NCI-H146 treated with DMSO at 0.1 percent for 48 hours (cell line): ENCODE results near the gene UTP14C.
A peak's percentile ranks its signal among the peaks of the same experiment; 100 is the strongest.
"Not testable (repeated sequence)": the region's sequence is repeated elsewhere in the genome, so short reads cannot be mapped to it uniquely, and the experiment has no call there.

Experiments used
- DNase-seq: peaks from one replicate; lab custom pipeline; 2025; ENCODE audit not compliant: unreplicated experiment; lab: John Stamatoyannopoulos, UW

The UTP14C gene

GRCh38 chr13:52034616-52035226 lies 10.2 kb downstream of the UTP14C start:
- peak; percentile 20 for DNase-seq

- no peak for DNase-seq
Measured at GRCh38 chr13:52036037-52036436, 11.5 kb downstream of the UTP14C start.

GRCh38 chr13:52043675-52044074 lies 19.2 kb downstream of the UTP14C start:
- no peak for DNase-seq

GRCh38 chr13:52047463-52047862 lies 23.0 kb downstream of the UTP14C start:
- DNase-seq, result no peak

GRCh38 chr13:52048516-52048915 lies 24.0 kb downstream of the UTP14C start:
- DNase-seq, result no peak

GRCh38 chr13:52051400-52051799 lies 26.9 kb downstream of the UTP14C start:
- DNase-seq, result no peak

GRCh38 chr13:52053460-52053859 lies 29.0 kb downstream of the UTP14C start:
- no peak for DNase-seq

GRCh38 chr13:52061064-52061463 lies 36.6 kb downstream of the UTP14C start:
- DNase-seq, result not testable (repeated sequence)

- no peak for DNase-seq
Measured at GRCh38 chr13:52061587-52061986, 37.1 kb downstream of the UTP14C start.

- no peak for DNase-seq
Measured at GRCh38 chr13:52067237-52067636, 42.7 kb downstream of the UTP14C start.

GRCh38 chr13:52070929-52071523 lies 46.5 kb downstream of the UTP14C start:
- no peak for DNase-seq
